Heart right ventricle (tissue), 16 donors: ENCODE data around the gene GAL3ST1. TPM values are rescaled to one million over a fixed set of nuclear protein-coding genes. Genes with fewer than 3 reads are reported as not detected.
"Not testable (repeated sequence)": the region's sequence is repeated elsewhere in the genome, so short reads cannot be mapped to it uniquely, and the experiment has no call there.

ENCODE experiments used
- ATAC-seq, 8 donors: fragments of 200-7000 bp; cut with Tn5 transposase; one replicate each; pipeline ENCODE4 v1.9.1; 2020; ENCODE audit warnings: mild to moderate bottlenecking in 8 of 8, moderate library complexity in 8 of 8, moderate number of reproducible peaks in 1 of 8
- DNase-seq, 2 donors: peaks; one replicate each; pipeline ENCODE4 v3.0.0-alpha.2; 2020
- H3K27ac ChIP-seq, 10 donors: fragments of 200-600 bp; sonication (generic) in 2 of 10; one replicate each; pipeline versions ENCODE4 v1.5.0 to v1.8.0; 2020 to 2022; ENCODE audit warnings: mild to moderate bottlenecking in 3 of 10
- H3K27me3 ChIP-seq, 7 donors: fragments of 200-600 bp; one replicate each; pipeline ENCODE4 v1.8.0; 2021 to 2022; ENCODE audit warnings: mild to moderate bottlenecking in 2 of 7
- H3K36me3 ChIP-seq, 9 donors: fragments of 200-600 bp; sonication (generic) in 1 of 9; one replicate each; pipeline versions ENCODE4 v1.5.0 to v1.8.0; 2020 to 2022; ENCODE audit warnings: mild to moderate bottlenecking in 2 of 9
- H3K4me1 ChIP-seq, 9 donors: fragments of 200-600 bp; sonication (generic) in 1 of 9; one replicate each; pipeline versions ENCODE4 v1.5.0 to v1.8.0; 2020 to 2022; ENCODE audit warnings: mild to moderate bottlenecking in 4 of 9
- H3K4me3 ChIP-seq, 10 donors: fragments of 200-600 bp; sonication (generic) in 2 of 10; one replicate each; pipeline versions ENCODE4 v1.5.0 to v1.8.0; 2020 to 2022; ENCODE audit warnings: mild to moderate bottlenecking in 7 of 10, moderate library complexity in 2 of 10
- H3K9me3 ChIP-seq, 11 donors: fragments of 200-600 bp in 10 of 11; sonication (generic) in 2 of 11; one replicate each; pipeline versions ENCODE4 v1.5.0 to v1.8.0; 2013 to 2022; ENCODE audit warnings: mild to moderate bottlenecking in 2 of 11, control low read depth in 1 of 11, moderate library complexity in 1 of 11
- CTCF ChIP-seq, 9 donors: fragments of 200-600 bp; sonication (generic) in 2 of 9; IDR thresholded peaks; one replicate each; pipeline versions ENCODE4 v1.5.0 to v1.8.0; 2021 to 2022; ENCODE audit warnings: antibody characterized with exemption in 9 of 9, mild to moderate bottlenecking in 5 of 9, moderate library complexity in 1 of 9
- WGBS, 2 donors: extraction: QIAGEN DNeasy Blood & Tissue Kit; methylation state at CpG; one replicate each; pipeline ENCODE4 v1.1.7; 2013; ENCODE audit warnings: inconsistent platforms in 1 of 2; 5-methylcytosine and 5-hydroxymethylcytosine counted together
- intact Hi-C, 10 donors: fragments of 100-400 bp; cut with DNase I; formaldehyde crosslinking; loops; one replicate each; pipeline versions ENCODE4 v1.11.1 to v1.14.2; 2022
- polyA plus RNA-seq, 2 donors: library from polyadenylated mRNA; stranded (reverse); fragments of 200-250 nt; gene quantifications; one replicate each; pipeline ENCODE4 v1.2.3, GENCODE V29; 2013
- total RNA-seq, 10 donors: library from RNA; stranded (reverse); fragmentation: NEBNext Ultra II Directional in 3 of 10; extraction: Animal tissue kit (Norgen Biotek cat#: 25700) in 3 of 10; gene quantifications; one replicate each; pipeline versions ENCODE4 v1.2.1 to v1.2.4, GENCODE V29; 2021 to 2023
- donor health status: Arrhythmogenic right ventricular cardiomyopathy.
- donor health status: ischemic (EF 13 %, LVEDD 7.1; RV severe dilation, severe dysfunction).
- donor health status: healthy with polysubstance abuse.
- donor health status: DM: no; HTN: yes; CAD: no.
- donor health status: DM: no; HTN: no; CAD: no.
- donor health status: ischemic (EF 25% LVEDD 6.9; RV normal size, moderate dysfunction).
- donor health status: ischemic (EF 25% LVEDD 5.7; RV mildly dilated, moderate dysfunction).
- donor health status: healthy.
- donor health status: DM: yes; HTN: yes; CAD: no.
- donor health status: Ischemic cardiomyopathy.
- donor health status: ischemic (EF 35%, LVEDD 5.7; RV mildly dilated, moderate dysfunction).
- donor health status: nonischemic (EF 11% LVEDD 7.7; RV severe dilation, severe dysfunction).
- donor health status: DM: yes; HTN: yes; CAD: no.
- donor health status: PGD.
- donor health status: ischemic (EF 29% LVEDD 5.4; RV normal size, mild dysfunction).
- donor health status: nonischemic (EF 23%, LVEDD 6.1; RV moderate dilation, normal function).

Gene GAL3ST1
- total and polyA plus RNA-seq, 12 donors: 0.22 to 0.49 (median 0.28) TPM; not detected in 8

GRCh38 chr22:30553971-30554370 is 20.5 kb downstream of the GAL3ST1 start:
- Histone ChIP-seq H3K27me3 (no peaks in the 10 kb centered on the region), H3K27ac (no peak overlapping the region), H3K9me3 (no peaks in the 10 kb centered on the region), H3K36me3 (no peaks in the 10 kb centered on the region), H3K4me3 (no peak overlapping the region), H3K4me1 (no peaks in the 10 kb centered on the region)
- intact Hi-C loops: no loop called here
- DNase-seq (no peak), ATAC-seq (no peak)
- WGBS, 2 donors: 79 to 84% methylated on average over 7 of the region's 7 CpGs
- no peak for TF ChIP-seq CTCF (IDR thresholded peaks at IDR 0.05)

- no peaks in the 10 kb centered on the region for H3K36me3 ChIP-seq
- peaks cover 0 to 4% (median 0%) of the 10 kb centered on the region in 7 donors for H3K27me3 ChIP-seq
- H3K9me3 ChIP-seq: no peaks in the 10 kb centered on the region
- H3K27ac ChIP-seq: no peak overlapping the region
- no peak for TF ChIP-seq CTCF (IDR thresholded peaks at IDR 0.05)
- WGBS, 2 donors: 52% methylated on average over 1 of the region's 1 CpG
- ATAC-seq (no peak), DNase-seq (no peak)
- intact Hi-C loops: no loop called here
- H3K4me3 ChIP-seq: no peak overlapping the region
- no peaks in the 10 kb centered on the region for H3K4me1 ChIP-seq
Observed at GRCh38 chr22:30552719-30553118, 21.7 kb downstream of the GAL3ST1 start.

GRCh38 chr22:30551813-30552212 is 22.7 kb downstream of the GAL3ST1 start:
- H3K27ac ChIP-seq, H3K4me3 ChIP-seq, H3K27me3 ChIP-seq, intact Hi-C loops, DNase-seq, ATAC-seq, H3K4me1 ChIP-seq, H3K9me3 ChIP-seq, H3K36me3 ChIP-seq: not testable (repeated sequence)
- 90 to 99% methylated on average over 3 of the region's 3 CpGs for WGBS, 2 donors

- Histone ChIP-seq H3K4me3 (no peak overlapping the region), H3K27ac (no peak overlapping the region), H3K27me3 (peaks cover 0 to 38% (median 27%) of the 10 kb centered on the region in 7 donors), H3K4me1 (peaks cover 0 to 7% (median 4%) of the 10 kb centered on the region in 9 donors), H3K36me3 (no peaks in the 10 kb centered on the region), H3K9me3 (no peaks in the 10 kb centered on the region)
- intact Hi-C loops: no loop called here
- no peak for TF ChIP-seq CTCF (IDR thresholded peaks at IDR 0.05)
- DNase-seq: no peak
- WGBS, 2 donors: 61 to 63% methylated on average over 4 of the region's 4 CpGs
- no peak for ATAC-seq
Observed at GRCh38 chr22:30547188-30547587, 27.3 kb downstream of the GAL3ST1 start.

GRCh38 chr22:30546616-30547015 is 27.8 kb downstream of the GAL3ST1 start, which contains the start of gene SEC14L6:
SEC14L6 (minus strand) TSS chr22:30546741; CDS start chr22:30546682, 59 bp downstream.
- DNase-seq (no peak), ATAC-seq (no peak)
- no peaks in the 10 kb centered on the region for H3K9me3 ChIP-seq
- no peak for TF ChIP-seq CTCF (IDR thresholded peaks at IDR 0.05)
- peaks cover 0 to 12% (median 9%) of the 10 kb centered on the region in 9 donors for H3K4me1 ChIP-seq
- no peaks in the 10 kb centered on the region for H3K36me3 ChIP-seq
- H3K27me3 ChIP-seq: peaks cover 0 to 43% (median 33%) of the 10 kb centered on the region in 7 donors
- intact Hi-C loops: no loop called here
- 84 to 85% methylated on average over 7 of the region's 7 CpGs for WGBS, 2 donors
- H3K4me3 ChIP-seq: no peak within 1 kb of the TSS
- no peak within 1 kb of the TSS for H3K27ac ChIP-seq
